LNCAP (cell line): ENCODE data around the gene ZFP36.

Experiments used
- TF ChIP-seq, protein P1 (sequence below): fragments of 450-650 bp; IDR thresholded peaks from 2 replicates; pipeline ENCODE4 v1.5.1; 2017; ENCODE audit warnings: mild to moderate bottlenecking

Gene ZFP36

DNA sequence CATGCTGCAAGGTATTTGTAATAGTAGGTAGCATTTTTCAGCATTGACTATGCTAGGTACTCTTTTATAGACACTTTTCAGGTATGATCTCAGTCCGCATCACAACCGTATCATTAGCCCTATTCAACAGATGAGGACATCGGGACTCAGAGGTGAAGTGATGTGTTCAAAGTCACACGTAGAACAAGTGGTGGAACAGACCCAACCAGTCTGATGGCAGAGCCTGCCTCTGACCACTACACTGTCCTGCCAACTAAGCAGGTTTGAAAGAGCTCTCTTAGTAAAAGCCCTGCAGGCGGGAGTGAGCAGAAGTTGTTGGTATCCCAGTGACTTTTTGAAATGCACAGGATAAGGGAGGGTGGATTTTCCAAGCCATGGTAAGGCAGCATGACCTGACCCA is 35.9 kb upstream of the ZFP36 start:
- TF ChIP-seq, protein P1, sequence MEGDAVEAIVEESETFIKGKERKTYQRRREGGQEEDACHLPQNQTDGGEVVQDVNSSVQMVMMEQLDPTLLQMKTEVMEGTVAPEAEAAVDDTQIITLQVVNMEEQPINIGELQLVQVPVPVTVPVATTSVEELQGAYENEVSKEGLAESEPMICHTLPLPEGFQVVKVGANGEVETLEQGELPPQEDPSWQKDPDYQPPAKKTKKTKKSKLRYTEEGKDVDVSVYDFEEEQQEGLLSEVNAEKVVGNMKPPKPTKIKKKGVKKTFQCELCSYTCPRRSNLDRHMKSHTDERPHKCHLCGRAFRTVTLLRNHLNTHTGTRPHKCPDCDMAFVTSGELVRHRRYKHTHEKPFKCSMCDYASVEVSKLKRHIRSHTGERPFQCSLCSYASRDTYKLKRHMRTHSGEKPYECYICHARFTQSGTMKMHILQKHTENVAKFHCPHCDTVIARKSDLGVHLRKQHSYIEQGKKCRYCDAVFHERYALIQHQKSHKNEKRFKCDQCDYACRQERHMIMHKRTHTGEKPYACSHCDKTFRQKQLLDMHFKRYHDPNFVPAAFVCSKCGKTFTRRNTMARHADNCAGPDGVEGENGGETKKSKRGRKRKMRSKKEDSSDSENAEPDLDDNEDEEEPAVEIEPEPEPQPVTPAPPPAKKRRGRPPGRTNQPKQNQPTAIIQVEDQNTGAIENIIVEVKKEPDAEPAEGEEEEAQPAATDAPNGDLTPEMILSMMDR: no peak

DNA sequence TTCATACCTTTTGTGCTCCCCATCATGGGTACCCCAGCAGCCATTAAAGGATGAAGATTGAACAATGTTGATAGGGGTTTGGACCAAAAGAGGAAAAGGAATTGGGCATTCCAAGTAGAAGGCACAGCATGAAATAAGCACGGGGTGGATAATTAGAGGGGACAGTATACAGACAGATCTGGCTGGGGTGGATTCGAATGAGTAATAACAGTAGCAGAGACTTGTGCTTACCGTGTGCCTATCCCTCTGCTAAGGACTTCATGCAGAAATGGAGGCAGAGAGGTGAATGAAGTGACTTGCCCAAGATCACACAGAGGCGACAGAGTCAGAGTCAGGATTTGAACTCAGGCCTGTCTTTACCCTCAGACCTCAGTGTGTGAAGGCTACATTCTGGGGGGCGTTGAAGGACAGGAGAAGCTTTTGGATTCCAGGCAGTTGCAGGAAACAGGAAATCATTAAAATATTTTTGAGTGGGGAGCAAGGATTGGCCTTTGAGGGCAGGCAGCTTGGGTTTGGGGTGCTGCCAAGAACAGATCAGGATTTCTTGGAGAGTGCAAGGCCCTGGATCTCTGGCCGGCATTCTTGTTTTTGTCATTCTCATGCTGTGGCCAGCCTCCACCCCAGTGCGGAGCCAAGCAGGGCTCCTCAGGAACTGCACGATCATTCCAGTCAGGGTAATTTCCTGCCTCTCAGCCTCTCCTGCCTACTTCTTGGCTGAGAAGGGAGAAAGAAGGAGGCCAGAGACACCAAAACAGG is 34.4 kb upstream of the ZFP36 start:
- TF ChIP-seq, protein P1: no peak

DNA sequence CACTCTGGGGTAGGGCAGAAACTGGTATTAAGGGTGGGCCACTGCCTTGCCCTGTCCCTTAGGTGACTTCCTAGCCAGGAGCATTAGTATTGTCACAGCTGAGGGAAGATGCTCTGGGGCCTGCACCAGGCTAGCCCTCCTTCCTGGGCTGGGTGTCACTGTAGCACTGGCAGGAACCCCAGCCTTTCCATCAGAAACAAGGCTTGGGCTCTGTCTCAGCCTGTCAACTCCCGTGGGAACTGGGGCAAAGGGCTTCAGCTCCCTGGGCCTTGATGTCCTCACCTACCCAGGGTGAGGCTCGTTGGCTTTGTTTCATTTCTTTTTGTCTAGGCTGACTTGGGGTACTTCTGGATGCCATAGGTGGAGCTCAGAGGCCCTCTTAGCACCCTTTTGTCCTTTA is 33.7 kb upstream of the ZFP36 start:
- TF ChIP-seq, protein P1: no peak

DNA sequence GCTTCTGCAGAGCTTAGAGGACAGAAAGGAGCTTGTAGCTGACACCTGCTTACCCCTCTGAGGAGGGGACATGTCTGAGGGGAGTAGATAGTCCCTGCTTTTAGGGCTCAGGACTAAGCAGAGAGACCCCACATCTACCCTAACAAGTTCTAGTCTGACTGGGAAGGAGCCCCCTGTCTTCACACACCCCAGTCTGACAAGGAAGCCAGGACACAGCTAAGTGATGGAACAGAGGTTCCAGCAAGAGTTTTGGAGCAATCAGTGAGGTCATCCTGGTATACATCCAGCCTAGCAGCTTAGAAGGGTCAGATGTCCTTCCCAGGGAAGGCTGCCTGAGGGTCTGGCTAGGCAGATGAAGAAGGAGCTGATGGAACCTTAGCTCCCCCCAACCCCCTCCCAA is 30.7 kb upstream of the ZFP36 start:
- TF ChIP-seq, protein P1: no peak

DNA sequence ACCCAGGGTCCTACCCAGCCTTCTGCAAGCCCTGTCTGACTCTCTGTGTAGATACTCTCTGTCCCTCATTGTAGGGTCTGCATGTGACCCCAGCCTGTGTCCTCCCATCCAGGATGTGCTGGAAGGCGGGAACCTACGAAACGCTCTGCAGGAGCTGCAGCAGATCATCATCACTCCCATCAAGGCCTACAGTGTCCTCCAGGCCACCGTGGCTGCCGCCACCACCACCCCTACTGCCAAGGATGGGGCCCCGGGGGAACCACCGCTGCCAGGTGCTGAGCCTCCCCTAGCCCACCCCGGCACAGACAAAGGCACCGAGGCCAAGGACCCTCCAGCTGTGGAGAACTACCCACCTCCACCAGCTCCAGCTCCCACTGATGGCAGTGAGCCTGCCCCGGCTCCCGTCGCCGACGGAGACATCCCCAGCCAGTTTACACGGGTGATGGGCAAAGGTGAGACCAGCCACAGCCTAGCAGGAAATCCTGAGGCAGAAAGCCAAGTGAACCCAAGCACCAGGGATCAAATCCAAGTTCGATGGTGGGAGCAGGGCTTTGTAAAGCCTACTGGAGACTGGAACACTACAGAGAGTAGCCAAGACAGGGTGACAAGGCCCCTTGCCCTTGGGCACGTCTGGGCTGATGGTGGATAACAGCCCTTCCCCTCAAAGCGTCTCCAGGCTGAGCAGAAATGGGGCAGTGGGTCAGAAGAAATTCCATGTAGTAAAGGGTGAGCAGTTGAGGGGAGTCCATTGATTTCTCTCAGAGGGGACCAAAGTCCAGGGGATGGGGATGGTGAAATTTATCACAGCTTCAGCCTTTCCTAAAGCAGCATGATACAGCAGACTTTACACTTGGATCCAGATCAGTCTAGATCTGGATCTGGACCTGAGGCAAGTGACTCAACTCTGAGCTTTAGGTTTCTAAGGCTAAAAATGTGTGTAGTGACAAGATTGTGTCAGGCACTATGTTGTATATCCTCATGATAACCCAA is 29.0 kb upstream of the ZFP36 start:
- TF ChIP-seq, protein P1: no peak

DNA sequence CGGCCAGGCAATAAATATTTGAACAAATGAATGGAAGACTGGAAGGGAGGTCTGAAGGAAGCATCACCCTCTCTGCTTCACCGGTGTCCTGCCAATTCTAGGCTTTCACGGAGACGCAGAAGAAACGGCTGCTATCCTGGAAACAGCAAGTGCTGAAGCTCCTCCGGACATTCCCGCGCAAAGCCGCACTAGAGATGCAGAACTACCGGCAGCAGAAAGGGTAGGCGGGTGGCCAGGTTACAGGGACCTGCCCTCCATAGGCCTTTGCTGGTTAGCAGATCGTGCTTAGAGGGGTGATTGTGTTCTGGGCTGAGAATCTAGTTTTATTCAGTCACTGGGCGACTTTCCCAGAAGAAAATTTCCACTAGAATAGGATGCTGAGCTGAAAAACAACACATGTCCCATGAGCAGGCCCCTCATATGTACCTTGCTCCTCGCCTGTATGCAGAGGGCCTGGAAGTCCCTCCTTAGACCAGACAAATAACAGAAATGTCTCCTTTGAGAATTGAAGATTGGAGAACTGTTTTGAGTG is 26.7 kb upstream of the ZFP36 start:
- TF ChIP-seq, protein P1: no peak
